SU-DHL-6 (cell line): ENCODE results near the gene GPR148.
"Not testable (repeated sequence)": the region's sequence is repeated elsewhere in the genome, so short reads cannot be mapped to it uniquely, and the experiment has no call there.

Experiments used
- H2AFZ ChIP-seq: fragments of 200-600 bp; sonication (generic); 2 replicates; pipeline ENCODE4 v1.6.1; 2014; ENCODE audit warnings: low read depth, mild to moderate bottlenecking, moderate library complexity, mixed read lengths, antibody characterized with exemption, low read length; ENCODE audit not compliant: severe bottlenecking
- H3F3A ChIP-seq: fragments of 200-600 bp; shearing (Covaris generic); 2 replicates; pipeline ENCODE4 v1.6.0; 2016; ENCODE audit warnings: antibody characterized with exemption, mild to moderate bottlenecking; ENCODE audit not compliant: insufficient read depth
- H3K27ac ChIP-seq: fragments of 200-600 bp; sonication (generic); 2 replicates; pipeline ENCODE4 v1.5.1; 2016; ENCODE audit warnings: low read depth, mild to moderate bottlenecking, low read length, moderate library complexity, mixed read lengths
- H3K27me3 ChIP-seq: fragments of 200-600 bp; sonication (generic), shearing (Covaris generic); 2 replicates; pipeline ENCODE4 v1.6.0; 2014; ENCODE audit warnings: mild to moderate bottlenecking, low read length
- H3K36me3 ChIP-seq: fragments of 200-600 bp; sonication (generic); 2 replicates; pipeline ENCODE4 v1.6.1; 2014; ENCODE audit warnings: mild to moderate bottlenecking, low read length, mixed read lengths
- H3K4me2 ChIP-seq: fragments of 300-600, 200-600 bp; shearing (Covaris generic), sonication (generic); 2 replicates; pipeline ENCODE4 v1.6.0; 2014; ENCODE audit warnings: low read length, low read depth, mild to moderate bottlenecking; ENCODE audit not compliant: poor library complexity, severe bottlenecking
- H3K4me3 ChIP-seq: fragments of 200-600 bp; sonication (generic); 2 replicates; pipeline ENCODE4 v1.5.1; 2014; ENCODE audit warnings: antibody characterized with exemption, low read length, mild to moderate bottlenecking, mixed read lengths; ENCODE audit not compliant: insufficient read depth, poor library complexity, severe bottlenecking
- H3K79me2 ChIP-seq: fragments of 200-600 bp; sonication (generic); 2 replicates; pipeline ENCODE4 v1.6.1; 2014; ENCODE audit warnings: mild to moderate bottlenecking, low read length, moderate library complexity; ENCODE audit not compliant: insufficient read depth
- H3K9ac ChIP-seq: fragments of 200-600 bp; sonication (generic); 2 replicates; pipeline ENCODE4 v1.7.0; 2014; ENCODE audit warnings: mild to moderate bottlenecking, low read length
- H3K9me2 ChIP-seq: fragments of 200-600 bp; sonication (generic); replicated peaks from 2 replicates; pipeline ENCODE4 v1.6.1; 2014; ENCODE audit warnings: low read length; ENCODE audit not compliant: insufficient read depth
- H3K9me3 ChIP-seq: fragments of 200-600 bp; sonication (generic); 2 replicates; pipeline ENCODE4 v1.6.1; 2014; ENCODE audit warnings: low read length, mixed read lengths; ENCODE audit not compliant: insufficient read depth
- H4K20me1 ChIP-seq: fragments of 200-600 bp; sonication (generic); 2 replicates; pipeline ENCODE4 v1.6.1; 2014; ENCODE audit warnings: low read depth, mild to moderate bottlenecking, antibody characterized with exemption, low read length, moderate library complexity, mixed read lengths
- CTCF ChIP-seq: fragments of 200-600 bp; sonication (generic); IDR thresholded peaks from one replicate; pipeline ENCODE4 v1.5.1; 2017; ENCODE audit warnings: antibody characterized with exemption, mild to moderate bottlenecking, low read length, moderate library complexity; ENCODE audit not compliant: insufficient read depth, poor library complexity, severe bottlenecking
- EZH2phosphoT487 ChIP-seq: fragments of 200-600 bp; sonication (generic), shearing (Covaris generic); conservative IDR thresholded peaks from 2 replicates; pipeline ENCODE4 v1.6.1; 2018; ENCODE audit warnings: mild to moderate bottlenecking, antibody characterized with exemption, low read length, moderate library complexity, mixed read lengths

Gene GPR148

GRCh38 chr2:130729322-130730299 lies 741 bp downstream of the GPR148 start:
- no peaks in the 10 kb centered on the region for H3K36me3 ChIP-seq
- H2AFZ ChIP-seq, result no peak overlapping the region
- no peak overlapping the region for H3K9ac ChIP-seq
- H4K20me1 ChIP-seq, result no peaks in the 10 kb centered on the region
- no peak overlapping the region for H3K27ac ChIP-seq
- H3K4me3 ChIP-seq, result no peak overlapping the region
- H3K9me3 ChIP-seq, result no peaks in the 10 kb centered on the region
- H3K79me2 ChIP-seq, result no peaks in the 10 kb centered on the region
- H3K27me3 ChIP-seq, result no peaks in the 10 kb centered on the region
- TF ChIP-seq CTCF (no peak), EZH2phosphoT487 (no peak)
- no peak overlapping the region for H3K4me2 ChIP-seq
- H3F3A ChIP-seq, result no peaks in the 10 kb centered on the region
- H3K9me2 ChIP-seq, result no peaks in the 10 kb centered on the region

DNA sequence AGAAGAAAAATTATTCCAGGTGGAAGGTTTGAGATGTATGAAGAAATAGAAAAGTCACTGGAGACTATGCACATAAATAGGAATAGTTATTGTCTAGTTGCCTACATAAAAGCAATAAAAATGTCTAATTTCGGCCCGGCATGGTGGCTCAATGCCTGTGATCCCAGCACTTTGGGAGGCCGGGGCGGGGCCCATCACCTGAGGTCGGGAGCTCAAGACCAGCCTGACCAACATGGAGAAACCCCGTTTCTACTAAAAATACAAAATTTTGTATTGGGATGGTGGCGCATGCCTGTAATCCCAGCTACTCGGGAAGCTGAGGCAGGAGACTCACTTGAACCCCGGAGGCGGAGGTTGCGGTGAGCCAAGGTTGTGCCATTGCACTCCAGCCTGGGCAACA lies 3.4 kb downstream of the GPR148 start:
- H3K36me3 ChIP-seq, H3K9ac ChIP-seq, H3K79me2 ChIP-seq, H3K4me2 ChIP-seq, H2AFZ ChIP-seq, H3K9me2 ChIP-seq, H3K27ac ChIP-seq, H3K4me3 ChIP-seq, H3K9me3 ChIP-seq, H3K27me3 ChIP-seq, H3F3A ChIP-seq, H4K20me1 ChIP-seq: not testable (repeated sequence)

DNA sequence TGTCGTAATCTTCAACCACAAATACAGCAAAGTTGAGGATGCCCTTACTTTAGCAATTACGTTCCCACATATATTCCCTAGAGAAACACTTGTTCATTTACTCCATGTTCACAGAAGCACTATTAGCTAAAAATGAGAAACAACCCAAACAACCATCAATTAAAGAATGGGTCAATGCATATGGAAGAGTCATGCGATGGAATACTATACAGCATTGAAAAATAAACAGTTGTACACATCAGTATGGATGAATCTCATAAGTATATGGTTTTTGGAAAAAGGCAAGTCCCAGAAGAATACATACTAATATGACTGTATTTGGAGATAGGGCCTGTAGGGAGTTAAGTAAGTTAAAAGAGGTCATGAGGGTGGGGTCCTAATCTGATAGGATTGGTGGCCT lies 6.3 kb downstream of the GPR148 start:
- H2AFZ ChIP-seq, result no peak overlapping the region
- no peak overlapping the region for H3K9ac ChIP-seq
- no peaks in the 10 kb centered on the region for H3K9me2 ChIP-seq
- no peaks in the 10 kb centered on the region for H3F3A ChIP-seq
- H3K27me3 ChIP-seq, result no peaks in the 10 kb centered on the region
- no peaks in the 10 kb centered on the region for H4K20me1 ChIP-seq
- no peaks in the 10 kb centered on the region for H3K9me3 ChIP-seq
- H3K36me3 ChIP-seq, result no peaks in the 10 kb centered on the region
- H3K4me2 ChIP-seq, result no peak overlapping the region
- TF ChIP-seq EZH2phosphoT487 (no peak), CTCF (no peak)
- no peak overlapping the region for H3K4me3 ChIP-seq
- H3K79me2 ChIP-seq, result no peaks in the 10 kb centered on the region
- H3K27ac ChIP-seq, result no peak overlapping the region

DNA sequence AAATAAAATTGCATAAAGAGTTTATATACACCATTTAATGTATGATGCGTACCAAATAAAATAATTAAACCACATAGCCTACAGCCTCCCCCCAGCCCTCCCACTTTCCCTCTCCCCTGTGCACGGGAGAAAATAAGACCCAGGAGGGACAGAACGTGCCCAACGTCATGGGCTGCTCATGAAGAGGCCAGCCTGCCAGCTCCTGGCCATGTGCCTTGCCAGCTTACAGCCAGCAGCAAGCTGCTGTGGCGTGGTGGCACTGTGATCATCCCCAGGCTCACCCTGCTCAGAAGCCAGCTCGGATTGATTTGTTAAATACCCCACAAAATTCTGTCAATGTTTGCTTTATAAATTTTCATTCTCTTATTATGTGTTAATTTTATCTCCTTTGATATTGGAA lies 7.6 kb downstream of the GPR148 start:
- no peaks in the 10 kb centered on the region for H3K27me3 ChIP-seq

More for the DNA sequence above, 7.6 kb downstream of the GPR148 start:
- H3K9me3 ChIP-seq, result no peaks in the 10 kb centered on the region
- no peak overlapping the region for H3K27ac ChIP-seq
- no peaks in the 10 kb centered on the region for H3K9me2 ChIP-seq
- no peak overlapping the region for H3K4me3 ChIP-seq
- H2AFZ ChIP-seq, result no peak overlapping the region
- TF ChIP-seq CTCF, result no peak
- TF ChIP-seq EZH2phosphoT487, result no peak
- no peaks in the 10 kb centered on the region for H4K20me1 ChIP-seq
- H3F3A ChIP-seq, result no peaks in the 10 kb centered on the region
- no peak overlapping the region for H3K9ac ChIP-seq
- H3K36me3 ChIP-seq, result no peaks in the 10 kb centered on the region
- no peak overlapping the region for H3K4me2 ChIP-seq
- no peaks in the 10 kb centered on the region for H3K79me2 ChIP-seq
